Measurements from ENCODE around the gene RBMS2.

RBMS2 gene

DNA sequence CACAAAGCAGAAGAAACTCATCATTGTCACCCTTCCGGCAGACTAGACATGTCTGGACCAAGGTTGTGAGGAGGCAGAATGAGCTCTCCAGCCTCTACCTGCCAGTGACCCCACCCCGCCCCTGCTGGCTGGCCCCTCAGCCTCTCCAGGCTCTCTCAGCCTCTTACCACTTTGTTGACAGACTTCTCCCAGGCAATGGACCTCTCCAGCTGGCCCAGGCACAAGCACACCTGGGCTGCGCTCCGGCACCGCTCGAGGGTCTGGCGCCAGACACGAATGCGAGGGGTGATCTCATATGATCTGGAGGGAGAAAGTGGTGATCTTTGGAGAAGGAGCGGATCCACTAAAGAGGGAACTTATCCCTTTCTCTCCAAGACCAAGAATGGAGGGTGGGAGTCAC, 78.2 kb downstream of the RBMS2 start:
- Histone ChIP-seq H3K36me3 (ENCODE audit: control insufficient read depth, insufficient read depth, low read length) (peaks cover 30% of the 10 kb centered on the region), H4K8ac (ENCODE audit: low read depth, low read length) (no peak overlapping the region), H3K79me1 (ENCODE audit: low read length) (no peaks in the 10 kb centered on the region), H3K23ac (ENCODE audit: low read length) (no peak overlapping the region), H3K4me1 (ENCODE audit: control insufficient read depth, low read depth, low read length) (peaks cover 4% of the 10 kb centered on the region), H3K4me2 (ENCODE audit: low read length) (no peak overlapping the region), H3K4ac (ENCODE audit: low read depth, low read length) (no peak overlapping the region), H4K5ac (ENCODE audit: low read length) (no peak overlapping the region), H2BK120ac (ENCODE audit: low read depth, low read length) (no peak overlapping the region), H3K27ac (ENCODE audit: low read depth, low read length) (no peak overlapping the region), H3K9ac (ENCODE audit: low read length) (no peak overlapping the region), H2AK5ac (ENCODE audit: low read length) (no peak overlapping the region), H3K4me3 (ENCODE audit: low read length) (no peak overlapping the region), H2BK15ac (replicated peaks; ENCODE audit: low read depth) (no peak overlapping the region), H3K27me3 (ENCODE audit: insufficient read depth, low read length, poor library complexity) (no peaks in the 10 kb centered on the region), H2BK5ac (ENCODE audit: low read length) (no peak overlapping the region), H3K56ac (ENCODE audit: low read length) (no peak overlapping the region), H3K79me2 (ENCODE audit: control insufficient read depth, insufficient read depth, low read length) (no peaks in the 10 kb centered on the region), H3K18ac (ENCODE audit: low read length) (no peak overlapping the region)
- WGBS (ENCODE audit: extremely low coverage, insufficient coverage, low lambda C conversion rate) = no CpG with 5 or more reads among the region's 10 CpGs
- DNase-seq = no peak

DNA sequence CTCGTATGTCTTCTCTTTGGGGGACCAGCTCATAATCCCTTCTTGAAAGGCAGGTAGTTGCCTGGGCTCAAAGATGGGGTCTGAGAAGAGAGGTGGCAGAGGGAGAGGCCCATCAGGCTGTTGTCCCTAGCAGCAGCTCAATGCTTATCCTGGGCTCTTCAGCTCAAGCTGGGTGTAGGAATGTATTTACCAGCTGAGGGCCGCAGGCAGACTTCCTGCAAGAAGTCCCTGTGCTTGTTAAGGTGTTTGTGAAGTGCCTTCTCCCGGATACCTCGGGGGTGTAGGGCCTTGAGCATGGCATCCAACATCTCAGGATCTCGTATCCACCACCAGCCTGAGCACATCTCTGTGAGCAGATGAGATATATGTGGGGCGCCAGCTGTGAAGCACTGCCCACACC, 79.1 kb downstream of the RBMS2 start:
- no peak overlapping the region for H4K5ac ChIP-seq (ENCODE audit: low read length)
- no peak overlapping the region for H3K4ac ChIP-seq (ENCODE audit: low read depth, low read length)
- no peak overlapping the region for H3K27ac ChIP-seq (ENCODE audit: low read depth, low read length)
- no peaks in the 10 kb centered on the region for H3K79me1 ChIP-seq (ENCODE audit: low read length)
- no peaks in the 10 kb centered on the region for H3K79me2 ChIP-seq (ENCODE audit: control insufficient read depth, insufficient read depth, low read length)
- peaks cover 32% of the 10 kb centered on the region for H3K36me3 ChIP-seq (ENCODE audit: control insufficient read depth, insufficient read depth, low read length)
- no peaks in the 10 kb centered on the region for H3K27me3 ChIP-seq (ENCODE audit: insufficient read depth, low read length, poor library complexity)
- DNase-seq = no peak
- H2BK120ac ChIP-seq (ENCODE audit: low read depth, low read length) = no peak overlapping the region
- no CpG with 5 or more reads among the region's 6 CpGs for WGBS (ENCODE audit: extremely low coverage, insufficient coverage, low lambda C conversion rate)
- H3K56ac ChIP-seq (ENCODE audit: low read length) = no peak overlapping the region
- H4K8ac ChIP-seq (ENCODE audit: low read depth, low read length) = no peak overlapping the region
- no peak overlapping the region for H3K9ac ChIP-seq (ENCODE audit: low read length)
- H2BK15ac ChIP-seq (replicated peaks; ENCODE audit: low read depth) = no peak overlapping the region
- no peak overlapping the region for H3K4me3 ChIP-seq (ENCODE audit: low read length)
- H2BK5ac ChIP-seq (ENCODE audit: low read length) = no peak overlapping the region
- H3K4me1 ChIP-seq (ENCODE audit: control insufficient read depth, low read depth, low read length) = peaks cover 4% of the 10 kb centered on the region
- H2AK5ac ChIP-seq (ENCODE audit: low read length) = no peak overlapping the region
- H3K18ac ChIP-seq (ENCODE audit: low read length) = no peak overlapping the region
- H3K23ac ChIP-seq (ENCODE audit: low read length) = no peak overlapping the region
- no peak overlapping the region for H3K4me2 ChIP-seq (ENCODE audit: low read length)

DNA sequence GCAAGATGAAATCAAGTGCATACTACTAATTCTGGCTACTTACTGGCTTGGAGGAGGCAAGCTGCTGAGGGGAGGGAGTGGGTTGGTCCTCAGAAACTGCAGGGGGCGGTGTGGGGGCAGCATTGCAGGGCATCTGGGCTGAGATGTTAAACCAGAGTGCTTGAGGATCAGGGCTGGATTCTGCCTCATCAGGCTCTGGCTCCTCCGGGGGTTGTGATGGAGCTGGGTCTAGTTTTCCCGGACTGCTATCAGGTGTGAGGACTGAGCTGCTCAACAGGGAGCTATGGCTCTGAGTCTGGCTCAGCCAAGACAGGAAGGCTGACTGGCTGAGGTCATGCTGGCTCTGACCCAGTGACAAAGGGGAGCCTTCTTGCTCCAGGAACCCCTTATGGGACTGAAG, 79.9 kb downstream of the RBMS2 start:
- Histone ChIP-seq H3K4me2 (ENCODE audit: low read length) (no peak overlapping the region), H2BK5ac (ENCODE audit: low read length) (no peak overlapping the region), H3K4me1 (ENCODE audit: control insufficient read depth, low read depth, low read length) (peaks cover 4% of the 10 kb centered on the region), H2BK120ac (ENCODE audit: low read depth, low read length) (no peak overlapping the region), H3K56ac (ENCODE audit: low read length) (no peak overlapping the region), H3K79me1 (ENCODE audit: low read length) (no peaks in the 10 kb centered on the region), H3K79me2 (ENCODE audit: control insufficient read depth, insufficient read depth, low read length) (no peaks in the 10 kb centered on the region), H3K9ac (ENCODE audit: low read length) (no peak overlapping the region), H3K23ac (ENCODE audit: low read length) (no peak overlapping the region), H3K27ac (ENCODE audit: low read depth, low read length) (no peak overlapping the region), H2AK5ac (ENCODE audit: low read length) (no peak overlapping the region), H3K27me3 (ENCODE audit: insufficient read depth, low read length, poor library complexity) (no peaks in the 10 kb centered on the region), H2BK15ac (replicated peaks; ENCODE audit: low read depth) (no peak overlapping the region), H4K8ac (ENCODE audit: low read depth, low read length) (no peak overlapping the region), H3K4me3 (ENCODE audit: low read length) (no peak overlapping the region), H4K5ac (ENCODE audit: low read length) (no peak overlapping the region), H3K18ac (ENCODE audit: low read length) (no peak overlapping the region), H3K4ac (ENCODE audit: low read depth, low read length) (no peak overlapping the region), H3K36me3 (ENCODE audit: control insufficient read depth, insufficient read depth, low read length) (peaks cover 32% of the 10 kb centered on the region)
- WGBS (ENCODE audit: extremely low coverage, insufficient coverage, low lambda C conversion rate) = no CpG with 5 or more reads among the region's 3 CpGs
- peak; percentile 66 for DNase-seq

GRCh38 chr12:56602239-56602638, 80.6 kb downstream of the RBMS2 start:
- Histone ChIP-seq H3K36me3 (ENCODE audit: control insufficient read depth, insufficient read depth, low read length) (peaks cover 32% of the 10 kb centered on the region), H3K18ac (ENCODE audit: low read length) (no peak overlapping the region), H3K79me2 (ENCODE audit: control insufficient read depth, insufficient read depth, low read length) (no peaks in the 10 kb centered on the region), H3K23ac (ENCODE audit: low read length) (no peak overlapping the region), H3K27ac (ENCODE audit: low read depth, low read length) (no peak overlapping the region), H3K4me1 (ENCODE audit: control insufficient read depth, low read depth, low read length) (no peaks in the 10 kb centered on the region), H3K9ac (ENCODE audit: low read length) (no peak overlapping the region), H4K8ac (ENCODE audit: low read depth, low read length) (no peak overlapping the region), H3K4me2 (ENCODE audit: low read length) (no peak overlapping the region), H3K79me1 (ENCODE audit: low read length) (no peaks in the 10 kb centered on the region), H2AK5ac (ENCODE audit: low read length) (no peak overlapping the region), H3K4ac (ENCODE audit: low read depth, low read length) (no peak overlapping the region), H3K56ac (ENCODE audit: low read length) (no peak overlapping the region), H2BK15ac (replicated peaks; ENCODE audit: low read depth) (no peak overlapping the region), H3K27me3 (ENCODE audit: insufficient read depth, low read length, poor library complexity) (no peaks in the 10 kb centered on the region), H4K5ac (ENCODE audit: low read length) (no peak overlapping the region), H3K4me3 (ENCODE audit: low read length) (no peak overlapping the region), H2BK5ac (ENCODE audit: low read length) (no peak overlapping the region), H2BK120ac (ENCODE audit: low read depth, low read length) (no peak overlapping the region)
- no CpG with 5 or more reads among the region's 3 CpGs for WGBS (ENCODE audit: extremely low coverage, insufficient coverage, low lambda C conversion rate)
- no peak for DNase-seq

DNA sequence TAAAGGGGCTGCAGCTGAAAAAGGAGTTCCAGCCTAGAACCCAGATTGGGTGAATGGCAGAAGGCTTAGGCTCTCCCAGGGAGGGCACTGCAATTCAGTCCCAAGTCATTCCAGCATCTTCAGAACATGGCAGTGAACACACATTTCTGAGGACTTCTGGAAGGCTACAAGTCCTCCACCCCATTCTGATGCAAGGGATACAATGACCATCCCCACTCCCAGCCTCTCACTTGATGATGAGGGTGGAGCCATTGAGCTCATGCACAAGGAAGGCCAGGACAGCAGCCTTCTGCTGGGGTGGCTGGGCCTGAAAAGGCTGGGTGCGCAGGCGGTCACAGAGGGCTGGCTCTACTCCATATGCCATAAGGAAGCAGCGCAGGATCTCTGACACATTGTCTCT, 82.7 kb downstream of the RBMS2 start:
- Histone ChIP-seq H3K56ac (ENCODE audit: low read length) (no peak overlapping the region), H4K8ac (ENCODE audit: low read depth, low read length) (no peak overlapping the region), H3K23ac (ENCODE audit: low read length) (no peak overlapping the region), H2BK120ac (ENCODE audit: low read depth, low read length) (no peak overlapping the region), H3K27ac (ENCODE audit: low read depth, low read length) (no peak overlapping the region), H4K5ac (ENCODE audit: low read length) (no peak overlapping the region), H3K36me3 (ENCODE audit: control insufficient read depth, insufficient read depth, low read length) (peaks cover 30% of the 10 kb centered on the region), H3K4ac (ENCODE audit: low read depth, low read length) (no peak overlapping the region), H2BK5ac (ENCODE audit: low read length) (no peak overlapping the region), H2AK5ac (ENCODE audit: low read length) (no peak overlapping the region), H2BK15ac (replicated peaks; ENCODE audit: low read depth) (no peak overlapping the region), H3K4me2 (ENCODE audit: low read length) (no peak overlapping the region), H3K79me1 (ENCODE audit: low read length) (no peaks in the 10 kb centered on the region), H3K4me1 (ENCODE audit: control insufficient read depth, low read depth, low read length) (no peaks in the 10 kb centered on the region), H3K79me2 (ENCODE audit: control insufficient read depth, insufficient read depth, low read length) (no peaks in the 10 kb centered on the region), H3K27me3 (ENCODE audit: insufficient read depth, low read length, poor library complexity) (no peaks in the 10 kb centered on the region), H3K4me3 (ENCODE audit: low read length) (no peak overlapping the region), H3K9ac (ENCODE audit: low read length) (no peak overlapping the region), H3K18ac (ENCODE audit: low read length) (no peak overlapping the region)
- WGBS (ENCODE audit: extremely low coverage, insufficient coverage, low lambda C conversion rate) = no CpG with 5 or more reads among the region's 3 CpGs
- DNase-seq = no peak

DNA sequence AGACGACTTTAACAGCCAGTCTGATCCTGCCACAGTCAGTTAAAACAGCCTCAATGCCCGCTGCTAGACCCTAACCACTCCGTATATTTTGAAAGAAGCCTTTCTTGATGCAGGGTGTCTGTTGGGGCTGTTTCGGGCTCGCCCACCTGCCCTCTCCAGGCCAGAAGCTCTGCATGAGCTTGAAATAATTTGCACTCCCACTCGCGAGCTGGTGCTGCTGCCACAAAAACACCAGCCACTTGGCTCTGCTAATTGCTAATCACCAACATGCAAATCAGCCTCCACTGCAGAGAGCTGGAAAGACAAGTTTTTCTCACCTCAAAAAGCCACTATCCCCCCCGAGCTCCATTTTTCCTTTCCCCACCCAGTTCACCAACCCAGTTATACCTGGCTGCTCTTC, 93.0 kb downstream of the RBMS2 start:
- Histone ChIP-seq H2BK5ac (ENCODE audit: low read length) (no peak overlapping the region), H3K27ac (ENCODE audit: low read depth, low read length) (no peak overlapping the region), H3K4me1 (ENCODE audit: control insufficient read depth, low read depth, low read length) (no peaks in the 10 kb centered on the region), H3K18ac (ENCODE audit: low read length) (no peak overlapping the region), H4K5ac (ENCODE audit: low read length) (no peak overlapping the region), H3K56ac (ENCODE audit: low read length) (no peak overlapping the region), H3K79me2 (ENCODE audit: control insufficient read depth, insufficient read depth, low read length) (peaks cover 4% of the 10 kb centered on the region), H2BK15ac (replicated peaks; ENCODE audit: low read depth) (no peak overlapping the region), H2BK120ac (ENCODE audit: low read depth, low read length) (no peak overlapping the region), H3K9ac (ENCODE audit: low read length) (no peak overlapping the region), H2AK5ac (ENCODE audit: low read length) (no peak overlapping the region), H3K4me2 (ENCODE audit: low read length) (no peak overlapping the region), H4K8ac (ENCODE audit: low read depth, low read length) (no peak overlapping the region), H3K27me3 (ENCODE audit: insufficient read depth, low read length, poor library complexity) (no peaks in the 10 kb centered on the region), H3K36me3 (ENCODE audit: control insufficient read depth, insufficient read depth, low read length) (peaks cover 42% of the 10 kb centered on the region), H3K4ac (ENCODE audit: low read depth, low read length) (no peak overlapping the region), H3K23ac (ENCODE audit: low read length) (no peak overlapping the region), H3K4me3 (ENCODE audit: low read length) (no peak overlapping the region), H3K79me1 (ENCODE audit: low read length) (peaks cover 7% of the 10 kb centered on the region)
- no CpG with 5 or more reads among the region's 8 CpGs for WGBS (ENCODE audit: extremely low coverage, insufficient coverage, low lambda C conversion rate)
- no peak for DNase-seq

All from mesendoderm (in vitro differentiated cells).